Right lobe of liver (tissue), 6 donors: ENCODE measurements around the gene GRIK2. TPM values are rescaled to one million over a fixed set of nuclear protein-coding genes. Genes with fewer than 3 reads are reported as not detected.
A peak's percentile ranks its signal among the peaks of the same experiment; 100 is the strongest.

Experiments
- ATAC-seq, 4 donors: fragments of 200-7000 bp; cut with Tn5 transposase; one replicate each; pipeline ENCODE4 v1.9.1; 2020; ENCODE audit warnings: mild to moderate bottlenecking in 4 of 4, moderate library complexity in 4 of 4
- DNase-seq, 3 donors: peaks; one replicate each; pipeline ENCODE4 v3.0.0-alpha.2; 2020
- H3K27ac ChIP-seq, 3 donors: fragments of 200-600 bp; one replicate each; pipeline ENCODE4 v1.8.0; 2022
- H3K27me3 ChIP-seq, 2 donors: fragments of 200-600 bp; one replicate each; pipeline ENCODE4 v1.8.0; 2022
- H3K36me3 ChIP-seq, 4 donors: fragments of 200-600 bp; sonication (generic) in 1 of 4; one replicate each; pipeline versions ENCODE4 v1.5.1 to v1.8.0; 2017 to 2022; ENCODE audit warnings: control low read depth in 1 of 4
- H3K4me1 ChIP-seq, 4 donors: fragments of 200-600 bp; sonication (generic) in 1 of 4; one replicate each; pipeline versions ENCODE4 v1.5.1 to v1.8.0; 2017 to 2022; ENCODE audit warnings: control low read depth in 1 of 4
- H3K4me3 ChIP-seq, 3 donors: fragments of 200-600 bp; one replicate each; pipeline ENCODE4 v1.8.0; 2022
- H3K9me3 ChIP-seq, 4 donors: fragments of 200-600 bp; sonication (generic) in 1 of 4; one replicate each; pipeline versions ENCODE4 v1.5.1 to v1.8.0; 2017 to 2022; ENCODE audit warnings: control low read depth in 1 of 4
- POLR2A ChIP-seq: fragments of 450-650 bp; IDR thresholded peaks from one replicate; pipeline ENCODE4 v1.6.1; 2017; ENCODE audit warnings: antibody characterized with exemption, mild to moderate bottlenecking
- WGBS: methylation state at CpG from one replicate; pipeline ENCODE4 v1.1.6; 2018; ENCODE audit warnings: low coverage, low lambda C conversion rate; ENCODE audit not compliant: insufficient coverage; ENCODE audit errors: missing lambda C conversion rate; 5-methylcytosine and 5-hydroxymethylcytosine counted together
- intact Hi-C, 2 donors: fragments of 100-400 bp; cut with DNase I; formaldehyde crosslinking; loops; one replicate each; pipeline versions ENCODE4 v1.11.2 to v1.14.1; 2022
- total RNA-seq, 6 experiments: library from RNA; depleted of rRNA in 2 of 6; stranded (reverse); fragments of >200 nt in 2 of 6; fragmentation: NEBNext Ultra II Directional in 3 of 6; extraction: Animal tissue kit (Norgen Biotek cat#: 25700) in 3 of 6; gene quantifications; one replicate each; pipeline versions ENCODE4 v1.1.0 to v1.2.4, GENCODE V29; 2016 to 2023
- TF ChIP-seq, protein P1 (sequence below), 4 donors: fragments of 200-600 bp in 3 of 4; fragments of 450-650 bp in 1 of 4; IDR thresholded peaks; one replicate each; pipeline versions ENCODE4 v1.5.1 to v1.8.0; 2016 to 2022; ENCODE audit warnings: antibody characterized with exemption in 4 of 4, mild to moderate bottlenecking in 2 of 4
- donor health status: DM: no; HTN: yes; CAD: no.
- donor health status: DM: no; HTN: no; CAD: no.
- donor health status: DM: no; HTN: no; CAD: no.
- donor health status: DM: no; HTN: yes; CAD: no.
- donor health status: DM: no; HTN: yes; CAD: no.

The GRIK2 gene
- total RNA-seq, 6 experiments from 2014 or later: 0.04 to 0.24 (median 0.09) TPM; not detected in 3

DNA sequence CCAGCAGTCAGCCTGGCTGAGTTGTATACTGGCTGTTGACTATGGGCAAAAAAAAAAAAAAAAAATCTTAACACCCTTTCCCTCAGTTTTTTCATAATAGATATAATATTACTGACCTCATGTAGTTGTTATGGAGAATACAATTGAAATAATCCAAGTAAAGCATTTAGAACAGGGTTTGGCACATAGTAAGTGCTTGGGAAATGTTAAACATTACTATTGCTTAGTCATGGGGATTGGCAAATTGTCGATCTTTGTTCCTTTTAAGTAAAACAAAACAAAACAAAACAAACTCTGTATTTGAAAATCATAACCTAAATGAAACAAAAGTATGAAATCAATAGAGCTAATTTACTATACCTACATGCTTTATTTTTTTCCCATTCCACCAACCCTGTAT lies 458.4 kb downstream of the GRIK2 start:
- Histone ChIP-seq H3K36me3 (no peaks in the 10 kb centered on the region), H3K27ac (no peak overlapping the region), H3K4me3 (no peak overlapping the region), H3K4me1 (no peaks in the 10 kb centered on the region), H3K9me3 (no peaks in the 10 kb centered on the region), H3K27me3 (no peaks in the 10 kb centered on the region)
- no peak for TF ChIP-seq POLR2A
- TF ChIP-seq, protein P1, sequence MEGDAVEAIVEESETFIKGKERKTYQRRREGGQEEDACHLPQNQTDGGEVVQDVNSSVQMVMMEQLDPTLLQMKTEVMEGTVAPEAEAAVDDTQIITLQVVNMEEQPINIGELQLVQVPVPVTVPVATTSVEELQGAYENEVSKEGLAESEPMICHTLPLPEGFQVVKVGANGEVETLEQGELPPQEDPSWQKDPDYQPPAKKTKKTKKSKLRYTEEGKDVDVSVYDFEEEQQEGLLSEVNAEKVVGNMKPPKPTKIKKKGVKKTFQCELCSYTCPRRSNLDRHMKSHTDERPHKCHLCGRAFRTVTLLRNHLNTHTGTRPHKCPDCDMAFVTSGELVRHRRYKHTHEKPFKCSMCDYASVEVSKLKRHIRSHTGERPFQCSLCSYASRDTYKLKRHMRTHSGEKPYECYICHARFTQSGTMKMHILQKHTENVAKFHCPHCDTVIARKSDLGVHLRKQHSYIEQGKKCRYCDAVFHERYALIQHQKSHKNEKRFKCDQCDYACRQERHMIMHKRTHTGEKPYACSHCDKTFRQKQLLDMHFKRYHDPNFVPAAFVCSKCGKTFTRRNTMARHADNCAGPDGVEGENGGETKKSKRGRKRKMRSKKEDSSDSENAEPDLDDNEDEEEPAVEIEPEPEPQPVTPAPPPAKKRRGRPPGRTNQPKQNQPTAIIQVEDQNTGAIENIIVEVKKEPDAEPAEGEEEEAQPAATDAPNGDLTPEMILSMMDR (IDR thresholded peaks at IDR 0.05): no peak
- intact Hi-C loops: no loop called here
- DNase-seq: no peak
- peak in 3 of 4 donors; percentile 47 to 59 (median 50) for ATAC-seq
- WGBS: 24% methylated on average over 1 of the region's 1 CpG

GRCh38 chr6:101853231-101854085 lies 459.9 kb downstream of the GRIK2 start:
- intact Hi-C loops: no loop called here
- 81% methylated on average over 3 of the region's 3 CpGs for WGBS
- ATAC-seq (no peak), DNase-seq (no peak)
- no peak for TF ChIP-seq POLR2A
- TF ChIP-seq, protein P1 (IDR thresholded peaks at IDR 0.05): no peak
- Histone ChIP-seq H3K27me3 (no peaks in the 10 kb centered on the region), H3K9me3 (no peaks in the 10 kb centered on the region), H3K36me3 (no peaks in the 10 kb centered on the region), H3K27ac (no peak overlapping the region), H3K4me3 (no peak overlapping the region), H3K4me1 (no peaks in the 10 kb centered on the region)

DNA sequence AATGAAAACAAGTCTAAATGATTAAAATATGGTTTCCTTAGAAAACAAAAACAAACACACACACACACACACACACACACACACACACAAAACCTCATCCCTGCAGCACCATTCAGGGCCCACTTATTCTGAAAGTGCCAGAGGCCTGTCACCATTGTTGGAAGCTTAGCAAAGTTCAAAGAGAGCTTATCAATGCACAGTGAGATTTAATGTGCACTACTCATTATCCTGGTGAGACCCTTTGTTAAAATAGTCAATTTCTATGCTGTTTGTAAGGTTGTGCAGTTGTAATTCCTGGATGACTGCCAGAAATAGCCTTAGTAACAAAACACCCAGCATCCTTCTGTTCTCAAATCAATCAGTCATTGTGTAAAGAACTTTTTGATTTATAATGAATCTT lies 482.9 kb downstream of the GRIK2 start:
- Histone ChIP-seq H3K36me3 (no peaks in the 10 kb centered on the region), H3K4me3 (no peak overlapping the region), H3K27me3 (no peaks in the 10 kb centered on the region), H3K4me1 (no peaks in the 10 kb centered on the region), H3K27ac (no peak overlapping the region), H3K9me3 (no peaks in the 10 kb centered on the region)
- TF ChIP-seq POLR2A: no peak
- TF ChIP-seq, protein P1 (IDR thresholded peaks at IDR 0.05): no peak
- ATAC-seq (no peak), DNase-seq (no peak)
- intact Hi-C loops: no loop called here

DNA sequence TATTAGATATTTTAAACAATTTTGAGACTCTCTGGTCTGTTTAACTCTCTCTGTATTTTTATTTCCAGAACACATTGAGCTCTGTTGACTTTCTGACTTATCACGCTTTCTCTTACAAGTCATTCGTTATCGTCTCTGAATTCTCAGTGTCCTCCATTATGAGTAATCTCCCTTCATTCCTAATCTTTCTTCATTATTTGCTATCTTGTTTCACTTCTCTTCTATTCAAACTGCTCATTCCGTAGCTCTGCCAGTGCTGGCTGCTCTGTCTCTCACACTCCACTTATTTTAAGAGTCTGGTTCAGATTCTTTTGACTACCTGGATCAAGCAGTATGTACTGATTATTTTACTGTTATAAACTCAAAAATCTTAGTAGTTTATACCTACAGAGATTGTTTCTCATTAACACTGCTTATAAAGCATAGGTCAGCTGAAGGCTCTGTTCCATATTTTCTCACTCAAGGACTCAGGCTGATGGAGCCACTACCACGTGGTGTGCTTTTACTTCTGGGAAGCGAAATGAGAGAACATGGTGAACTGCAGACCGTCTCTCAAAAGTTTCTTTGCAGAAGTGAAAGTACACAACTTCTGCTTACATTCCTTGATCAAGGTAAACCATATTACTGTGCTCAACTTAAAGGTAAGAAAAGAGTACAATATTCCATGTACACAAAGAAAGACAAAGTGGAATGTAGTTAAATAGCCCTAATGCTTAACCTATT lies 485.2 kb downstream of the GRIK2 start:
- ATAC-seq: no peak
- no peaks in the 10 kb centered on the region for H3K27me3 ChIP-seq

More for the DNA sequence above, 485.2 kb downstream of the GRIK2 start:
- Histone ChIP-seq H3K36me3 (no peaks in the 10 kb centered on the region), H3K4me3 (no peak overlapping the region), H3K4me1 (no peaks in the 10 kb centered on the region), H3K27ac (no peak overlapping the region), H3K9me3 (no peaks in the 10 kb centered on the region)
- no peak for DNase-seq
- TF ChIP-seq, protein P1 (IDR thresholded peaks at IDR 0.05): no peak
- no peak for TF ChIP-seq POLR2A
- WGBS: 51% methylated on average over 7 of the region's 7 CpGs
- intact Hi-C loops: no loop called here
